HEK293 (cell line): Measurements from ENCODE around the gene EFNA2.

ENCODE experiments used
- GFI1B ChIP-seq: fragments of 450-650 bp; formaldehyde crosslinking; IDR thresholded peaks from 2 replicates; pipeline ENCODE4 v1.5.1; 2016; ENCODE audit warnings: missing biosample characterization, missing genetic modification characterization
- HOXC10 ChIP-seq: sonication (generic); formaldehyde crosslinking; IDR thresholded peaks from 2 replicates; pipeline ENCODE4 v1.8.1; 2023; ENCODE audit warnings: mild to moderate bottlenecking, missing genetic modification reagents
- KLF8 ChIP-seq: fragments of 450-650 bp; formaldehyde crosslinking; IDR thresholded peaks from 2 replicates; pipeline ENCODE4 v1.5.1; 2016; ENCODE audit warnings: missing biosample characterization, missing genetic modification characterization
- SETDB1 ChIP-seq: IDR thresholded peaks from one replicate; pipeline ENCODE4 v1.6.1; 2017; ENCODE audit warnings: mild to moderate bottlenecking, low read length, moderate library complexity, mixed read lengths; ENCODE audit not compliant: insufficient read length
- SP3 ChIP-seq: fragments of 450-650 bp; formaldehyde crosslinking; IDR thresholded peaks from 2 replicates; pipeline ENCODE4 v1.5.1; 2016; ENCODE audit warnings: missing biosample characterization, missing genetic modification characterization
- ZBTB7A ChIP-seq: fragments of 450-650 bp; formaldehyde crosslinking; IDR thresholded peaks from 2 replicates; pipeline ENCODE4 v1.5.1; 2016; ENCODE audit warnings: low read depth, missing biosample characterization, missing genetic modification characterization
- ZNF112 ChIP-seq: fragments of 450-650 bp; formaldehyde crosslinking; IDR thresholded peaks from 2 replicates; pipeline ENCODE4 v1.5.0; 2017; ENCODE audit warnings: missing biosample characterization, missing genetic modification characterization
- ZNF138 ChIP-seq: fragments of 450-650 bp; formaldehyde crosslinking; IDR thresholded peaks from 2 replicates; pipeline ENCODE4 v1.5.1; 2016; ENCODE audit warnings: missing biosample characterization, missing genetic modification characterization, borderline replicate concordance
- ZNF140 ChIP-seq: fragments of 450-650 bp; formaldehyde crosslinking; IDR thresholded peaks from 2 replicates; pipeline ENCODE4 v1.5.1; 2016; ENCODE audit warnings: missing biosample characterization, missing genetic modification characterization
- ZNF157 ChIP-seq: fragments of 450-650 bp; formaldehyde crosslinking; IDR thresholded peaks from 2 replicates; pipeline ENCODE4 v1.5.1; 2016; ENCODE audit warnings: missing biosample characterization, missing genetic modification characterization
- ZNF239 ChIP-seq: fragments of 450-650 bp; formaldehyde crosslinking; IDR thresholded peaks from 2 replicates; pipeline ENCODE4 v1.5.1; 2016; ENCODE audit warnings: missing biosample characterization, missing genetic modification characterization
- ZNF335 ChIP-seq: fragments of 450-650 bp; formaldehyde crosslinking; conservative IDR thresholded peaks from 2 replicates; pipeline ENCODE4 v1.5.1; 2016; ENCODE audit warnings: missing biosample characterization, missing genetic modification characterization
- ZNF366 ChIP-seq: fragments of 450-650 bp; formaldehyde crosslinking; conservative IDR thresholded peaks from 2 replicates; pipeline ENCODE4 v1.5.1; 2016; ENCODE audit warnings: missing biosample characterization, missing genetic modification characterization
- ZNF555 ChIP-seq: fragments of 450-650 bp; formaldehyde crosslinking; conservative IDR thresholded peaks from 2 replicates; pipeline ENCODE4 v1.5.1; 2017; ENCODE audit warnings: missing biosample characterization, mild to moderate bottlenecking, missing genetic modification characterization, inconsistent platforms
- ZNF561 ChIP-seq: fragments of 450-650 bp; IDR thresholded peaks from 2 replicates; pipeline ENCODE4 v1.5.1; 2018; ENCODE audit warnings: missing biosample characterization, missing genetic modification characterization, borderline replicate concordance
- ZNF629 ChIP-seq: fragments of 450-650 bp; formaldehyde crosslinking; IDR thresholded peaks from 2 replicates; pipeline ENCODE4 v1.5.1; 2017; ENCODE audit warnings: missing biosample characterization, missing genetic modification characterization
- ZNF660 ChIP-seq: fragments of 450-650 bp; IDR thresholded peaks from 2 replicates; pipeline ENCODE4 v1.5.1; 2018; ENCODE audit warnings: missing biosample characterization, mild to moderate bottlenecking, missing genetic modification characterization
- ZNF776 ChIP-seq: fragments of 450-650 bp; formaldehyde crosslinking; IDR thresholded peaks from 2 replicates; pipeline ENCODE4 v1.5.0; 2017; ENCODE audit warnings: missing biosample characterization, missing genetic modification characterization, borderline replicate concordance
- ZNF837 ChIP-seq: fragments of 450-650 bp; formaldehyde crosslinking; IDR thresholded peaks from 2 replicates; pipeline ENCODE4 v1.5.1; 2016; ENCODE audit warnings: missing biosample characterization, missing genetic modification characterization
- TF ChIP-seq, protein P1 (sequence below): fragments of 450-650 bp; formaldehyde crosslinking; IDR thresholded peaks from 2 replicates; pipeline ENCODE4 v1.5.1; 2017; ENCODE audit warnings: missing biosample characterization, mild to moderate bottlenecking, missing genetic modification characterization, moderate library complexity
- TF ChIP-seq, protein P2 (sequence below): fragments of 450-650 bp; formaldehyde crosslinking; IDR thresholded peaks from 2 replicates; pipeline ENCODE4 v1.5.1; 2016; ENCODE audit warnings: missing biosample characterization, missing genetic modification characterization
- TF ChIP-seq, protein P3 (sequence below): fragments of 450-650 bp; IDR thresholded peaks from 2 replicates; pipeline ENCODE4 v1.5.1; 2018; ENCODE audit warnings: missing biosample characterization, missing genetic modification characterization
- TF ChIP-seq, protein P4 (sequence below): fragments of 450-650 bp; formaldehyde crosslinking; IDR thresholded peaks from 2 replicates; pipeline ENCODE4 v1.5.1; 2016; ENCODE audit warnings: missing biosample characterization, missing genetic modification characterization
- TF ChIP-seq, protein P5 (sequence below): fragments of 450-650 bp; formaldehyde crosslinking; IDR thresholded peaks from 2 replicates; pipeline ENCODE4 v1.5.1; 2016; ENCODE audit warnings: missing biosample characterization, missing genetic modification characterization
- TF ChIP-seq, protein P6 (sequence below): fragments of 450-650 bp; formaldehyde crosslinking; optimal IDR thresholded peaks from 2 replicates; pipeline ENCODE3; 2016; ENCODE audit warnings: missing biosample characterization, mild to moderate bottlenecking, missing genetic modification characterization
- TF ChIP-seq, protein P7 (sequence below): fragments of 450-650 bp; formaldehyde crosslinking; IDR thresholded peaks from 2 replicates; pipeline ENCODE4 v1.5.1; 2016; ENCODE audit warnings: missing biosample characterization, missing genetic modification characterization

The EFNA2 gene

DNA sequence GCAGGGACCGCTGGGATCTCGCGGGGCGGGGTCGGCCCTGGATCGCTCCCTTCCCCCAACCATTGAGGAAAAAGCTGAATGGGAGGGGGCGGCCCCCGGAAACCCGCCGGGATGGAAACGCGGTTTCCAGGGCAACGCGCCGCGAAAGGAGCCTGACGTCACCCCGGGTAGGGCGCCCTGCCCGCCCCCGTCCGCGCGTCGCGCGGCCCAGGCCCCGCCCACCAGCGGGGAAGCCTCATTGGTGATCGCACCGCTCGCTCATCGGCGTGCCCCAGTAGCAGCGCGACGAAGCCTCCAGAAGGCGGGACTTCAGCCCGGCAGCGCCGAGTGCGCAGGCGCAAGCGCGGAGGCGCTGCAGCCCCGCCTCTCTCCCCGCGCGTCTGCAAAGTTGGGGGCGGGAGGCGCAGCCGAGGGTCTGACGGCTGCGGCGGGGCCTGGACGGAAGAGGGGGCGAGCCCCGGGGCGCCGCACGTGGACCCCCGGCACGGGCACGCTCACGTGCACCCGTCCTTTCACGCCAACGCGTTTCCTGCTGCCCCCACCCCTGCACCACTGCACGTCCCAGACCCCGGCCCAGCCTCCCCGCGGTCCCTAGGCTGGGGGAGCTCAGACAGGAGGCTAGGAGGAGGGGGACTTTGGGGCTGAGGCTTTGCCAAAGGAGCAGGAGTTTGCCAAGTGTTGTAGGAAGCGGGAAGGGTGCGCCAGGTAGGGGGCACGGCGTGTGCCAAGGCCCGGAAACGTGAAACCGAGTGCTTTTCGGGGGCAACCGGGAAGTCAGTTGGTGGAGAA is 24.7 kb upstream of the EFNA2 start (continued):
- no peak for TF ChIP-seq ZNF366 (tag by site-specific recombination)
- peak; percentile 95 for TF ChIP-seq SP3 (tag by site-specific recombination)
- no peak for TF ChIP-seq ZNF112
- no peak for TF ChIP-seq SETDB1
- TF ChIP-seq ZNF561 = peak; percentile 85
- TF ChIP-seq HOXC10 (CRISPR knock-in tag) = no peak
- TF ChIP-seq ZNF837 (tag by site-specific recombination) = no peak
- TF ChIP-seq ZNF335 (tag by site-specific recombination) = peak; percentile 65
- no peak; the same call in 1 of the 2 replicates for TF ChIP-seq ZNF239
- TF ChIP-seq GFI1B (tag by site-specific recombination) = no peak
- no peak for TF ChIP-seq ZNF555 (tag by site-specific recombination)
- TF ChIP-seq ZNF776 = no peak
- no peak; the same call in 1 of the 2 replicates for TF ChIP-seq ZBTB7A
- TF ChIP-seq, protein P1, sequence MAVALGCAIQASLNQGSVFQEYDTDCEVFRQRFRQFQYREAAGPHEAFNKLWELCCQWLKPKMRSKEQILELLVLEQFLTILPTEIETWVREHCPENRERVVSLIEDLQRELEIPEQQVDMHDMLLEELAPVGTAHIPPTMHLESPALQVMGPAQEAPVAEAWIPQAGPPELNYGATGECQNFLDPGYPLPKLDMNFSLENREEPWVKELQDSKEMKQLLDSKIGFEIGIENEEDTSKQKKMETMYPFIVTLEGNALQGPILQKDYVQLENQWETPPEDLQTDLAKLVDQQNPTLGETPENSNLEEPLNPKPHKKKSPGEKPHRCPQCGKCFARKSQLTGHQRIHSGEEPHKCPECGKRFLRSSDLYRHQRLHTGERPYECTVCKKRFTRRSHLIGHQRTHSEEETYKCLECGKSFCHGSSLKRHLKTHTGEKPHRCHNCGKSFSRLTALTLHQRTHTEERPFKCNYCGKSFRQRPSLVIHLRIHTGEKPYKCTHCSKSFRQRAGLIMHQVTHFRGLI (tag by site-specific recombination) = no peak; the same call in 1 of the 2 replicates
- TF ChIP-seq KLF8 = peak; percentile 62
- peak; percentile 82 for TF ChIP-seq ZNF629 (tag by site-specific recombination)
- TF ChIP-seq ZNF660 (tag by site-specific recombination) = peak; percentile 49; the same call in 1 of the 2 replicates
- TF ChIP-seq ZNF140 (tag by site-specific recombination) = no peak
- TF ChIP-seq ZNF157 (tag by site-specific recombination) = no peak
- TF ChIP-seq, protein P2, sequence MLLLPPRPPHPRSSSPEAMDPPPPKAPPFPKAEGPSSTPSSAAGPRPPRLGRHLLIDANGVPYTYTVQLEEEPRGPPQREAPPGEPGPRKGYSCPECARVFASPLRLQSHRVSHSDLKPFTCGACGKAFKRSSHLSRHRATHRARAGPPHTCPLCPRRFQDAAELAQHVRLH (tag by site-specific recombination) = no peak
- TF ChIP-seq, protein P3, sequence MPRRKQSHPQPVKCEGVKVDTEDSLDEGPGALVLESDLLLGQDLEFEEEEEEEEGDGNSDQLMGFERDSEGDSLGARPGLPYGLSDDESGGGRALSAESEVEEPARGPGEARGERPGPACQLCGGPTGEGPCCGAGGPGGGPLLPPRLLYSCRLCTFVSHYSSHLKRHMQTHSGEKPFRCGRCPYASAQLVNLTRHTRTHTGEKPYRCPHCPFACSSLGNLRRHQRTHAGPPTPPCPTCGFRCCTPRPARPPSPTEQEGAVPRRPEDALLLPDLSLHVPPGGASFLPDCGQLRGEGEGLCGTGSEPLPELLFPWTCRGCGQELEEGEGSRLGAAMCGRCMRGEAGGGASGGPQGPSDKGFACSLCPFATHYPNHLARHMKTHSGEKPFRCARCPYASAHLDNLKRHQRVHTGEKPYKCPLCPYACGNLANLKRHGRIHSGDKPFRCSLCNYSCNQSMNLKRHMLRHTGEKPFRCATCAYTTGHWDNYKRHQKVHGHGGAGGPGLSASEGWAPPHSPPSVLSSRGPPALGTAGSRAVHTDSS (tag by site-specific recombination) = no peak
- TF ChIP-seq ZNF138 (tag by site-specific recombination) = no peak
- TF ChIP-seq, protein P4, sequence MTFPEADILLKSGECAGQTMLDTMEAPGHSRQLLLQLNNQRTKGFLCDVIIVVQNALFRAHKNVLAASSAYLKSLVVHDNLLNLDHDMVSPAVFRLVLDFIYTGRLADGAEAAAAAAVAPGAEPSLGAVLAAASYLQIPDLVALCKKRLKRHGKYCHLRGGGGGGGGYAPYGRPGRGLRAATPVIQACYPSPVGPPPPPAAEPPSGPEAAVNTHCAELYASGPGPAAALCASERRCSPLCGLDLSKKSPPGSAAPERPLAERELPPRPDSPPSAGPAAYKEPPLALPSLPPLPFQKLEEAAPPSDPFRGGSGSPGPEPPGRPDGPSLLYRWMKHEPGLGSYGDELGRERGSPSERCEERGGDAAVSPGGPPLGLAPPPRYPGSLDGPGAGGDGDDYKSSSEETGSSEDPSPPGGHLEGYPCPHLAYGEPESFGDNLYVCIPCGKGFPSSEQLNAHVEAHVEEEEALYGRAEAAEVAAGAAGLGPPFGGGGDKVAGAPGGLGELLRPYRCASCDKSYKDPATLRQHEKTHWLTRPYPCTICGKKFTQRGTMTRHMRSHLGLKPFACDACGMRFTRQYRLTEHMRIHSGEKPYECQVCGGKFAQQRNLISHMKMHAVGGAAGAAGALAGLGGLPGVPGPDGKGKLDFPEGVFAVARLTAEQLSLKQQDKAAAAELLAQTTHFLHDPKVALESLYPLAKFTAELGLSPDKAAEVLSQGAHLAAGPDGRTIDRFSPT (tag by site-specific recombination) = peak; percentile 88
- TF ChIP-seq, protein P5, sequence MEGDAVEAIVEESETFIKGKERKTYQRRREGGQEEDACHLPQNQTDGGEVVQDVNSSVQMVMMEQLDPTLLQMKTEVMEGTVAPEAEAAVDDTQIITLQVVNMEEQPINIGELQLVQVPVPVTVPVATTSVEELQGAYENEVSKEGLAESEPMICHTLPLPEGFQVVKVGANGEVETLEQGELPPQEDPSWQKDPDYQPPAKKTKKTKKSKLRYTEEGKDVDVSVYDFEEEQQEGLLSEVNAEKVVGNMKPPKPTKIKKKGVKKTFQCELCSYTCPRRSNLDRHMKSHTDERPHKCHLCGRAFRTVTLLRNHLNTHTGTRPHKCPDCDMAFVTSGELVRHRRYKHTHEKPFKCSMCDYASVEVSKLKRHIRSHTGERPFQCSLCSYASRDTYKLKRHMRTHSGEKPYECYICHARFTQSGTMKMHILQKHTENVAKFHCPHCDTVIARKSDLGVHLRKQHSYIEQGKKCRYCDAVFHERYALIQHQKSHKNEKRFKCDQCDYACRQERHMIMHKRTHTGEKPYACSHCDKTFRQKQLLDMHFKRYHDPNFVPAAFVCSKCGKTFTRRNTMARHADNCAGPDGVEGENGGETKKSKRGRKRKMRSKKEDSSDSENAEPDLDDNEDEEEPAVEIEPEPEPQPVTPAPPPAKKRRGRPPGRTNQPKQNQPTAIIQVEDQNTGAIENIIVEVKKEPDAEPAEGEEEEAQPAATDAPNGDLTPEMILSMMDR (tag by site-specific recombination) = no peak
- TF ChIP-seq, protein P6, sequence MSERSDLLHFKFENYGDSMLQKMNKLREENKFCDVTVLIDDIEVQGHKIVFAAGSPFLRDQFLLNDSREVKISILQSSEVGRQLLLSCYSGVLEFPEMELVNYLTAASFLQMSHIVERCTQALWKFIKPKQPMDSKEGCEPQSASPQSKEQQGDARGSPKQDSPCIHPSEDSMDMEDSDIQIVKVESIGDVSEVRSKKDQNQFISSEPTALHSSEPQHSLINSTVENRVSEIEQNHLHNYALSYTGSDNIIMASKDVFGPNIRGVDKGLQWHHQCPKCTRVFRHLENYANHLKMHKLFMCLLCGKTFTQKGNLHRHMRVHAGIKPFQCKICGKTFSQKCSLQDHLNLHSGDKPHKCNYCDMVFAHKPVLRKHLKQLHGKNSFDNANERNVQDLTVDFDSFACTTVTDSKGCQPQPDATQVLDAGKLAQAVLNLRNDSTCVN (tag by site-specific recombination) = peak; percentile 95
- TF ChIP-seq, protein P7, sequence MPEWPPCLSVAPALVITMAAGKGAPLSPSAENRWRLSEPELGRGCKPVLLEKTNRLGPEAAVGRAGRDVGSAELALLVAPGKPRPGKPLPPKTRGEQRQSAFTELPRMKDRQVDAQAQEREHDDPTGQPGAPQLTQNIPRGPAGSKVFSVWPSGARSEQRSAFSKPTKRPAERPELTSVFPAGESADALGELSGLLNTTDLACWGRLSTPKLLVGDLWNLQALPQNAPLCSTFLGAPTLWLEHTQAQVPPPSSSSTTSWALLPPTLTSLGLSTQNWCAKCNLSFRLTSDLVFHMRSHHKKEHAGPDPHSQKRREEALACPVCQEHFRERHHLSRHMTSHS (tag by site-specific recombination) = no peak
